GM12872 (cell line): ENCODE results near the gene LYPD5.

ENCODE experiments used
- CTCF ChIP-seq: IDR thresholded peaks from 3 replicates; pipeline ENCODE4 v1.5.1; 2011; ENCODE audit warnings: low read depth, mild to moderate bottlenecking, low read length, moderate library complexity; ENCODE audit not compliant: insufficient read depth

Gene LYPD5

GRCh38 chr19:43802216-43802951 is at the start of gene LYPD5:
Gene LYPD5 (minus strand): TSS chr19:43802447. CDS start chr19:43802380, 67 bp downstream.
- no peak for TF ChIP-seq CTCF

GRCh38 chr19:43848821-43849220 is 46.6 kb upstream of the LYPD5 start:
- no peak for TF ChIP-seq CTCF

- TF ChIP-seq CTCF: no peak
These were observed 45.6 kb upstream of the LYPD5 start for GRCh38 chr19:43847884-43848283.

GRCh38 chr19:43847246-43847645 is 45.0 kb upstream of the LYPD5 start:
- TF ChIP-seq CTCF: no peak

GRCh38 chr19:43842007-43842406 is 39.8 kb upstream of the LYPD5 start:
- TF ChIP-seq CTCF: no peak

GRCh38 chr19:43839139-43839538 is 36.9 kb upstream of the LYPD5 start:
- TF ChIP-seq CTCF: no peak

- TF ChIP-seq CTCF: no peak
These were observed 24.8 kb upstream of the LYPD5 start, which contains the start of gene ZNF283 for GRCh38 chr19:43826787-43827754. Gene ZNF283 (plus strand): TSS chr19:43827321. CDS start chr19:43833505, 6,184 bp downstream.
